ENCODE measurements around the gene ACSF3.
"Not testable (repeated sequence)": the region's sequence is repeated elsewhere in the genome, so short reads cannot be mapped to it uniquely, and the experiment has no call there.

ACSF3 gene

DNA sequence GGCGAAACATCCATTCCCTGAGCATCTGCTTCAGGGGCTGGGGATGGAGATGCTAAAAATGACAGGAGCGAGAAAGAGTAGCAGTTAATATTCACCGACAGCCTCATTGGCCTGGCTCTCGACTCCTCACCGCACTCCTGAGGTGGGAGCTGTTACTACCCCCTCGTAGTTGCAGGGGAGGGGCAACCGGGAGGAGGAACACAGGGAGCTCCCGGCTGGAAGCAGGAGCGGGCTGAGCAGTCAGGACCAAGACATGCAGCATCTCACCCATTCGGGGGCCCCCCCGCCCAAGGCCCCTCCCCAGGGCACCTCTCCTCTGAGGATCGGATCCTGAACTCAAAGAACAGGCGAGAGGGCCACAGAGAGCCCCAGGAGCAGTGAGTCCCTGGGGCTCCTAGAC lies 4.5 kb upstream of the ACSF3 start:
- no peak for DNase-seq (ENCODE audit: low read depth)
- TF ChIP-seq CTCF (conservative IDR thresholded peaks at IDR 0.05; ENCODE audit: low read depth, low read length), result no peak

DNA sequence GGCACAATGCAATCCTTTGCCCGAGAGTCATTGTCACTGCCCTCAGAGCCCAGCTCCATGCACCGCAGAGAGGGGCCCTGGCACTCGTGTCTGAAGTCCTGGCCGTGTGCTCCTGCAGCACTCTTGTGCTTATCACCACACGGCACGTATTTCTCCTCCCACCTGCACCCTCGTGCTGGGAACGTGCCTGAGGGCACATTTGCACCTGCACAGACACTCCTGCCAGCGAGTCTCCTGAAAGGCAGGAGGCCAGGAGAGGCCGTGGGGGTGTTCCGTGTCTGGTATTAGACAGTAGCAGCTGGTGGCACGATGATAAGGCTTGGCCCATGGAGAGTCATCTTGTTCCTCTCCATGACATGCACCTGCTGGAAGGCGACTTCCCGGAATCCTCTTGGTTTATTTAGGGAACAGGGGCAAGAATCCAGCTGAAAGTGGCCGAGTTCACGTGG lies 3.4 kb upstream of the ACSF3 start:
- DNase-seq (ENCODE audit: low read depth), result no peak
- TF ChIP-seq CTCF (conservative IDR thresholded peaks at IDR 0.05; ENCODE audit: low read depth, low read length), result no peak
- H3K4me3 ChIP-seq (ENCODE audit: low read depth, low read length), result no peak overlapping the region

More for the DNA sequence above, 4.5 kb upstream of the ACSF3 start:
- no peak overlapping the region for H3K4me3 ChIP-seq (ENCODE audit: low read depth, low read length)

GRCh38 chr16:89090669-89091426 lies 2.8 kb upstream of the ACSF3 start:
- no peak for TF ChIP-seq CTCF (conservative IDR thresholded peaks at IDR 0.05; ENCODE audit: low read depth, low read length)
- DNase-seq (ENCODE audit: low read depth), result no peak
- H3K4me3 ChIP-seq (ENCODE audit: low read depth, low read length), result no peak overlapping the region

GRCh38 chr16:89092013-89092412 lies 1.6 kb upstream of the ACSF3 start:
- no peak overlapping the region for H3K4me3 ChIP-seq (ENCODE audit: low read depth, low read length)
- DNase-seq (ENCODE audit: low read depth), result no peak
- TF ChIP-seq CTCF (conservative IDR thresholded peaks at IDR 0.05; ENCODE audit: low read depth, low read length), result no peak

DNA sequence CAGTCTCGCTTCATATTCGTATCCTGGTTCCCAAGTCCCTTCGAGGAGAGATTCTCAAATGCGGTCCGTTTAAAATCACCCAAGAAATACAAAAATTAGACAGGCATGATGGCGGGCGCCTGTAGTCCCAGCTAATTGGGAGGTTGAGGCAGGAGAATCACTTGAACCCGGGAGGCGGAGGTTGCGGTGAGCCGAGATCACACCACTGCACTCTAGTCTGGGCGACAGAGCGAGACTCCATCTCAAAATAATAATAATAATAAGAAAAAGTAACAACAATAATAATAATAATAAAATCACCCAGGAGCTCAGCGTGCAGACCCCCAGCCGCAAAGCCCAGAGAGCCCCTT lies 425 bp upstream of the ACSF3 start:
- not testable (repeated sequence) for DNase-seq (ENCODE audit: low read depth)
- peak overlapping the region; percentile 67 for H3K4me3 ChIP-seq (ENCODE audit: low read depth, low read length)

GRCh38 chr16:89094252-89094879 lies 714 bp downstream of the ACSF3 start:
- no peak for TF ChIP-seq CTCF (conservative IDR thresholded peaks at IDR 0.05; ENCODE audit: low read depth, low read length)

GRCh38 chr16:89094880-89095258 lies 1.2 kb downstream of the ACSF3 start:
- peak overlapping the region; percentile 67 for H3K4me3 ChIP-seq (ENCODE audit: low read depth, low read length)
- no peak for TF ChIP-seq CTCF (conservative IDR thresholded peaks at IDR 0.05; ENCODE audit: low read depth, low read length)
- DNase-seq (ENCODE audit: low read depth), result no peak

More at GRCh38 chr16:89094252-89094879, 714 bp downstream of the ACSF3 start:
- peak; percentile 15 for DNase-seq (ENCODE audit: low read depth)
- peak overlapping the region; percentile 67 for H3K4me3 ChIP-seq (ENCODE audit: low read depth, low read length)
